Lower lobe of right lung (tissue), 2 donors: ENCODE measurements around the gene SLC38A1. TPM values are rescaled to one million over a fixed set of nuclear protein-coding genes. Genes with fewer than 3 reads are reported as not detected.
"Not testable (repeated sequence)": the region's sequence is repeated elsewhere in the genome, so short reads cannot be mapped to it uniquely, and the experiment has no call there.

Source experiments
- ATAC-seq, 2 donors: fragments of 200-7000 bp; cut with Tn5 transposase; one replicate each; pipeline ENCODE4 v1.9.1; 2020 to 2022; ENCODE audit warnings: mild to moderate bottlenecking in 2 of 2, moderate library complexity in 2 of 2
- DNase-seq: peaks from one replicate; pipeline ENCODE4 v3.0.0-alpha.2; 2020
- H3K27ac ChIP-seq: fragments of 200-600 bp; one replicate; pipeline ENCODE4 v1.8.0; 2022
- H3K27me3 ChIP-seq: fragments of 200-600 bp; one replicate; pipeline ENCODE4 v1.8.0; 2022; ENCODE audit warnings: low read depth
- H3K36me3 ChIP-seq: fragments of 200-600 bp; one replicate; pipeline ENCODE4 v1.8.0; 2022; ENCODE audit warnings: mild to moderate bottlenecking
- H3K4me1 ChIP-seq: fragments of 200-600 bp; one replicate; pipeline ENCODE4 v1.8.0; 2022
- H3K4me3 ChIP-seq: fragments of 200-600 bp; one replicate; pipeline ENCODE4 v1.8.0; 2022; ENCODE audit warnings: mild to moderate bottlenecking
- H3K9me3 ChIP-seq: fragments of 200-600 bp; one replicate; pipeline ENCODE4 v1.8.0; 2022
- CTCF ChIP-seq: fragments of 200-600 bp; IDR thresholded peaks from one replicate; pipeline ENCODE4 v1.8.0; 2022; ENCODE audit warnings: antibody characterized with exemption, mild to moderate bottlenecking
- intact Hi-C: fragments of 100-400 bp; cut with DNase I; formaldehyde crosslinking; loops from one replicate; pipeline ENCODE4 v1.11.0; 2022
- total RNA-seq: library from RNA; stranded (reverse); fragmentation: NEBNext Ultra II Directional; extraction: Animal tissue kit (Norgen Biotek cat#: 25700); gene quantifications from one replicate; pipeline ENCODE4 v1.2.1, GENCODE V29; 2021
- donor health status: DM: no; HTN: yes; CAD: no; lungs with severe emphysema.

Gene SLC38A1
- total RNA-seq, 1 donor from 2014 or later: 45.8 TPM

- intact Hi-C loops: no loop called here
- Histone ChIP-seq H3K36me3 (no peaks in the 10 kb centered on the region), H3K27ac (no peak overlapping the region), H3K4me1 (no peaks in the 10 kb centered on the region), H3K9me3 (no peaks in the 10 kb centered on the region), H3K27me3 (no peaks in the 10 kb centered on the region), H3K4me3 (no peak overlapping the region)
- DNase-seq (no peak), ATAC-seq (no peak)
- TF ChIP-seq CTCF: no peak
Measured at GRCh38 chr12:46299851-46300250, 31.0 kb upstream of the SLC38A1 start.

GRCh38 chr12:46298261-46298660 is 29.4 kb upstream of the SLC38A1 start:
- no peaks in the 10 kb centered on the region for H3K4me1 ChIP-seq
- no peaks in the 10 kb centered on the region for H3K27me3 ChIP-seq
- H3K36me3 ChIP-seq: no peaks in the 10 kb centered on the region
- intact Hi-C loops: no loop called here
- no peaks in the 10 kb centered on the region for H3K9me3 ChIP-seq
- H3K27ac ChIP-seq: no peak overlapping the region
- no peak for TF ChIP-seq CTCF
- H3K4me3 ChIP-seq: no peak overlapping the region
- DNase-seq (no peak), ATAC-seq (no peak)

- Histone ChIP-seq H3K36me3 (no peaks in the 10 kb centered on the region), H3K9me3 (no peaks in the 10 kb centered on the region), H3K27ac (no peak overlapping the region), H3K4me3 (no peak overlapping the region), H3K27me3 (no peaks in the 10 kb centered on the region), H3K4me1 (no peaks in the 10 kb centered on the region)
- TF ChIP-seq CTCF: no peak
- ATAC-seq (no peak), DNase-seq (no peak)
- intact Hi-C loops: no loop called here
Measured at GRCh38 chr12:46296822-46297221, 28.0 kb upstream of the SLC38A1 start.

GRCh38 chr12:46292754-46293402 is 24.0 kb upstream of the SLC38A1 start:
- Histone ChIP-seq H3K4me3 (no peak overlapping the region), H3K27ac (no peak overlapping the region), H3K4me1 (no peaks in the 10 kb centered on the region), H3K27me3 (no peaks in the 10 kb centered on the region), H3K36me3 (no peaks in the 10 kb centered on the region), H3K9me3 (no peaks in the 10 kb centered on the region)
- no peak for TF ChIP-seq CTCF
- DNase-seq (no peak), ATAC-seq (no peak)
- intact Hi-C loops: no loop called here

GRCh38 chr12:46291953-46292352 is 23.1 kb upstream of the SLC38A1 start:
- intact Hi-C loops, H3K4me1 ChIP-seq, H3K4me3 ChIP-seq, ATAC-seq, H3K36me3 ChIP-seq, H3K9me3 ChIP-seq, H3K27ac ChIP-seq, H3K27me3 ChIP-seq, DNase-seq: not testable (repeated sequence)

- ATAC-seq, H3K4me3 ChIP-seq, DNase-seq, H3K36me3 ChIP-seq, H3K27me3 ChIP-seq, H3K27ac ChIP-seq, intact Hi-C loops, H3K4me1 ChIP-seq: not testable (repeated sequence)
- peaks cover 42% of the 10 kb centered on the region for H3K9me3 ChIP-seq
Measured at GRCh38 chr12:46285177-46285576, 16.3 kb upstream of the SLC38A1 start.

- no peak overlapping the region for H3K4me3 ChIP-seq
- H3K4me1 ChIP-seq: no peaks in the 10 kb centered on the region
- TF ChIP-seq CTCF: no peak
- intact Hi-C loops: no loop called here
- no peaks in the 10 kb centered on the region for H3K36me3 ChIP-seq
- H3K27ac ChIP-seq: no peak overlapping the region
- no peak for DNase-seq
- no peaks in the 10 kb centered on the region for H3K27me3 ChIP-seq
- H3K9me3 ChIP-seq: peaks cover 42% of the 10 kb centered on the region
- ATAC-seq: no peak
Measured at GRCh38 chr12:46282829-46283228, 14.0 kb upstream of the SLC38A1 start.
